Mucosa of rectum (tissue), 2 donors: Measurements from ENCODE around the gene CNOT11.
"Not testable (repeated sequence)": the region's sequence is repeated elsewhere in the genome, so short reads cannot be mapped to it uniquely, and the experiment has no call there.

ENCODE experiments used
- H3K27ac ChIP-seq, 2 donors: one replicate each; pipeline ENCODE4 v1.7.0; 2013; ENCODE audit warnings: inconsistent platforms in 2 of 2, low read depth in 2 of 2, low read length in 2 of 2
- H3K27me3 ChIP-seq, 2 donors: one replicate each; pipeline ENCODE4 v1.7.0; 2013; ENCODE audit warnings: low read length in 2 of 2; ENCODE audit not compliant: control insufficient read depth in 2 of 2, insufficient read depth in 2 of 2
- H3K36me3 ChIP-seq, 2 donors: one replicate each; pipeline ENCODE4 v1.7.0; 2013; ENCODE audit warnings: low read length in 2 of 2; ENCODE audit not compliant: control insufficient read depth in 2 of 2, insufficient read depth in 2 of 2
- H3K4me1 ChIP-seq, 2 donors: one replicate each; pipeline ENCODE4 v1.7.0; 2013; ENCODE audit warnings: low read length in 2 of 2, mild to moderate bottlenecking in 1 of 2; ENCODE audit not compliant: control insufficient read depth in 2 of 2, insufficient read depth in 2 of 2
- H3K4me3 ChIP-seq, 2 donors: one replicate each; pipeline ENCODE4 v1.7.0; 2013; ENCODE audit warnings: low read length in 2 of 2
- H3K9ac ChIP-seq, 2 donors: one replicate each; pipeline ENCODE4 v1.7.0; 2013; ENCODE audit warnings: low read length in 2 of 2, low read depth in 1 of 2, mild to moderate bottlenecking in 1 of 2
- H3K9me3 ChIP-seq, 2 donors: one replicate each; pipeline ENCODE4 v1.7.0; 2013; ENCODE audit warnings: low read length in 2 of 2; ENCODE audit not compliant: control insufficient read depth in 2 of 2
- donor health status: healthy.
- donor health status: Normal muscosa, but diverticular disease.

Gene CNOT11

DNA sequence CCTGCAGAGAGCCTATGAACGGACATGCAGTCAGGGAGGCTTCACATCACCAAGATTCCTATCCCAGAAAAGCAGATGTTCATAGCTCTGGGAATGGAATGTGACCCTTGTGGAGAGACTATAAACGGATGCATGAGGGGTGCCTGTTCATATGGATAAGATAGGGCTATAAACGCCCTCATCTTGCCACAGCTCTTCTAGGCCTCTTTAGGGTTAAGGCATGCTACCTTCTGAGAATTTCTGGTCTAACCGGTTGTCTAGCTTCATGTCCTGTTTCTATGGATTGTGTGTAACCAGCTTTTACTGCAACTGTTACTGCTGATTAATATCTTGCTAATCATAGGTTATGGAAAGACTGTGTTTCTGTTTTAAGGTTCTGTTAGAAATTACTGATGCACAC is 8.3 kb upstream of the CNOT11 start:
- not testable (repeated sequence) for H3K27me3 ChIP-seq, H3K9me3 ChIP-seq, H3K27ac ChIP-seq, H3K9ac ChIP-seq, H3K4me3 ChIP-seq, H3K36me3 ChIP-seq
- H3K4me1 ChIP-seq: peaks cover 0 to 14% of the 10 kb centered on the region in 2 donors

- not testable (repeated sequence) for H3K4me3 ChIP-seq, H3K27me3 ChIP-seq, H3K9ac ChIP-seq, H3K9me3 ChIP-seq, H3K27ac ChIP-seq, H3K36me3 ChIP-seq
- H3K4me1 ChIP-seq: peaks cover 0 to 13% of the 10 kb centered on the region in 2 donors
Measured at GRCh38 chr2:101244899-101245298, 7.8 kb upstream of the CNOT11 start.

DNA sequence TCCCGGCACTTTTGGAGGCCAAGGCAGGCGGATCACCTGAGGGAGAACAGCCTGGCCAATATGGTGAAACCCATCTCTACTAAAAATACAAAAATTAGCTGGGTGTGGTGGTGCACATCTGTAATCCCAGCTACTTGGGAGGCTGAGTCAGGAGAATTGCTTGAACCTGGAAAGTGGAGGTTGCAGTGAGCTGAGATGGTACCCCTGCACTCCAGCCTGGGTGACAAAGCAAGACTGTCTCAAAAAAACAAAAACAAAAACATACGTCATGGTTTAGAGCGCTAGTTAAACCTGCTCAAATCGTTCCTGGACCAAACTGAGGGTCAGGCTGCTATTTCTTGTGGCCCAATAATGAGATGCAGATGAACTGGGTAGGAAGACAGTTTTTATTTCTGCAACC is 7.2 kb upstream of the CNOT11 start:
- not testable (repeated sequence) for H3K9me3 ChIP-seq, H3K36me3 ChIP-seq, H3K4me1 ChIP-seq, H3K27ac ChIP-seq, H3K4me3 ChIP-seq, H3K27me3 ChIP-seq, H3K9ac ChIP-seq

- not testable (repeated sequence) for H3K36me3 ChIP-seq, H3K4me3 ChIP-seq, H3K27me3 ChIP-seq, H3K9ac ChIP-seq, H3K9me3 ChIP-seq, H3K27ac ChIP-seq
- H3K4me1 ChIP-seq: peaks cover 9 to 18% of the 10 kb centered on the region in 2 donors
Measured at GRCh38 chr2:101248756-101249155, 3.9 kb upstream of the CNOT11 start.

GRCh38 chr2:101249826-101250225 is 2.9 kb upstream of the CNOT11 start:
- no peak overlapping the region for H3K4me3 ChIP-seq
- no peaks in the 10 kb centered on the region for H3K36me3 ChIP-seq
- no peaks in the 10 kb centered on the region for H3K9me3 ChIP-seq
- no peak overlapping the region for H3K27ac ChIP-seq
- H3K4me1 ChIP-seq: peaks cover 19 to 25% of the 10 kb centered on the region in 2 donors
- no peak overlapping the region for H3K9ac ChIP-seq
- H3K27me3 ChIP-seq: no peaks in the 10 kb centered on the region

GRCh38 chr2:101251246-101251781 is 1.4 kb upstream of the CNOT11 start:
- not testable (repeated sequence) for H3K36me3 ChIP-seq, H3K27me3 ChIP-seq, H3K9me3 ChIP-seq
- peak overlapping the region in 1 of 2 donors; percentile 88 for H3K27ac ChIP-seq
- peaks cover 23 to 28% of the 10 kb centered on the region in 2 donors for H3K4me1 ChIP-seq
- H3K4me3 ChIP-seq: peak overlapping the region in 1 of 2 donors; percentile 67
- peak overlapping the region in 1 of 2 donors; percentile 92 for H3K9ac ChIP-seq

- H3K9me3 ChIP-seq: no peaks in the 10 kb centered on the region
- H3K36me3 ChIP-seq: no peaks in the 10 kb centered on the region
- H3K27ac ChIP-seq: peak overlapping the region; percentile 88 to 95
- H3K27me3 ChIP-seq: no peaks in the 10 kb centered on the region
- peaks cover 23 to 28% of the 10 kb centered on the region in 2 donors for H3K4me1 ChIP-seq
- peak overlapping the region; percentile 67 to 89 for H3K4me3 ChIP-seq
- H3K9ac ChIP-seq: peak overlapping the region; percentile 78 to 92
Measured at GRCh38 chr2:101251844-101252407, 760 bp upstream of the CNOT11 start.

GRCh38 chr2:101253013-101253702 is 472 bp downstream of the CNOT11 start:
- Histone ChIP-seq H3K27me3 (no peaks in the 10 kb centered on the region), H3K4me1 (peaks cover 23 to 28% of the 10 kb centered on the region in 2 donors)

DNA sequence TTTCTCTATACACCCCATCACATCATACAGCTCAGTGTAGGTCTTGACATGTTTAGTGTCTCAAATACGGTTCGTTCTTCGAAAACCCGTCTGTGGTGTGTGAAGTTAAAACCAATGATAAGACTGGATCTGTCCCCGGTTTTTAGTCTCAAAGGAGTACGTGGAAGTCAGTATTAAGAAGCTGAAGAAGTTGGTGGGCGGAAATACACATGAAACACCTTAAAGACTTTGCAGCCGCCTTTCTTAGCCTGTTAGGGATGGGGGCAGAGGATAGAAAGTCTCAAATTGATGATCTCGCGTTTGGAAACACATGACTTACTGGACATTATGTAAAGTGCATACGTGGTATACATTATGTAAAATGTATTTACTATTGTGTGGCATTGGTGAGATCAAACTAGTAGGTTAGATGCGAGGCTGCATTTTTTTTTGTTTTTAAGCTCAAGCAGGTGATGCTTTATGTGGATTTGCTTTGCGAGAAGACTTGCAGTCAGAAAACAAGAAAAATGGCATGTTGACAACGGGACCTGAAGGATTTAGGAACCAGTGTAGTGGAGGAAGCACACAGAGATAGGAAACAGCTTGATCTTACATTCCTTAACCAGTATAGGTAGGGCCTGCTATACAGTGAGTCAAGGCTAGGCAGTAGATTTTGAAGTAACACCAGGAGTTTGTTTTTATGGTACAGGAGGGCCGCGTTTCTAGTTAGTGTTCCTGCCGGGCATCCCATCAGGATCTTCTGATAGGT is 1.2 kb downstream of the CNOT11 start:
- H3K4me3 ChIP-seq: peak overlapping the region; percentile 94 to 97
- no peaks in the 10 kb centered on the region for H3K27me3 ChIP-seq
- H3K9me3 ChIP-seq: no peaks in the 10 kb centered on the region
- H3K36me3 ChIP-seq: peaks cover 2 to 10% of the 10 kb centered on the region in 2 donors
- H3K4me1 ChIP-seq: peaks cover 23 to 28% of the 10 kb centered on the region in 2 donors
- peak overlapping the region; percentile 92 to 95 for H3K27ac ChIP-seq
- H3K9ac ChIP-seq: peak overlapping the region; percentile 94 to 97

More at GRCh38 chr2:101253013-101253702, 472 bp downstream of the CNOT11 start:
- H3K36me3 ChIP-seq: peaks cover 0 to 5% of the 10 kb centered on the region in 2 donors
- H3K4me3 ChIP-seq: peak overlapping the region; percentile 94 to 97
- H3K9me3 ChIP-seq: no peaks in the 10 kb centered on the region
- H3K9ac ChIP-seq: peak overlapping the region; percentile 94 to 97
- H3K27ac ChIP-seq: peak overlapping the region; percentile 92 to 95

- Histone ChIP-seq H3K9ac (no peak overlapping the region), H3K36me3 (peaks cover 12 to 18% of the 10 kb centered on the region in 2 donors), H3K4me1 (peaks cover 23 to 28% of the 10 kb centered on the region in 2 donors), H3K9me3 (no peaks in the 10 kb centered on the region), H3K4me3 (no peak overlapping the region), H3K27ac (no peak overlapping the region), H3K27me3 (no peaks in the 10 kb centered on the region)
Measured at GRCh38 chr2:101255501-101255900, 2.8 kb downstream of the CNOT11 start.
